ENCODE measurements around the gene CDK12.

DNA sequence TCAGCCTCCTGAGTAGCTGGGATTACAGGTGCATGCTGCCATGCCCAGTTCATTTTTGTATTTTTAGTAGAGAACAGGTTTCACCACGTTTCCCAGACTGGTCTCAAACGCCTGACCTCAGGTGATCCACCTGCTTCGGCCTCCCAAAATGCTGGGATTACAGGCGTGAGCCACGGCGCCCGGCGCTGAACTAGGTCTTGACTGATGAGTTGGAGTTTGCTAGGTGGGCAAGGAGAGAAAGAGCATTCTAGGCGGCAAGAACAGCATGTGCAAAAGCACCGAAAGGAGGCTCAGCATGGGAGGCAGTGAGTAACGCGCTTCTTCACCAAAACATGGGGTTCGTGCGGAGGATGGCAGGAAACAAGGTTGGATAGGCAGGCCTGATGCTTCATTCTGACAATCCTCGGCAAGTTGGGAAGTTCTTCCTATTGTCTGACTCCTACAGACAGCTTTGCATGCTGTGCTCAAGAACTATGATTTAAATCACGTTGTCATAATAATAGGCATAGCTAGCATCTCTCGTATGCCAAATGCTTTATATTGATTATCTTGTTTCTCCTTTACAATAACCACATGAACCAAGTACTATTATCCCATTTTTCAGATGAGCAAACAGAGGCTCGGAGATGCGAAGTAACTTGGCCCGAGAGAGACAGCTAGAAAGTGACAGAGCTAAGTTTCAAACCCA, 119.9 kb downstream of the CDK12 start:
- no peak for TF ChIP-seq YY1 (IDR thresholded peaks at IDR 0.05; ENCODE audit: extremely low read depth, insufficient replicate concordance, low read depth, low read length)
- TF ChIP-seq, protein P1, sequence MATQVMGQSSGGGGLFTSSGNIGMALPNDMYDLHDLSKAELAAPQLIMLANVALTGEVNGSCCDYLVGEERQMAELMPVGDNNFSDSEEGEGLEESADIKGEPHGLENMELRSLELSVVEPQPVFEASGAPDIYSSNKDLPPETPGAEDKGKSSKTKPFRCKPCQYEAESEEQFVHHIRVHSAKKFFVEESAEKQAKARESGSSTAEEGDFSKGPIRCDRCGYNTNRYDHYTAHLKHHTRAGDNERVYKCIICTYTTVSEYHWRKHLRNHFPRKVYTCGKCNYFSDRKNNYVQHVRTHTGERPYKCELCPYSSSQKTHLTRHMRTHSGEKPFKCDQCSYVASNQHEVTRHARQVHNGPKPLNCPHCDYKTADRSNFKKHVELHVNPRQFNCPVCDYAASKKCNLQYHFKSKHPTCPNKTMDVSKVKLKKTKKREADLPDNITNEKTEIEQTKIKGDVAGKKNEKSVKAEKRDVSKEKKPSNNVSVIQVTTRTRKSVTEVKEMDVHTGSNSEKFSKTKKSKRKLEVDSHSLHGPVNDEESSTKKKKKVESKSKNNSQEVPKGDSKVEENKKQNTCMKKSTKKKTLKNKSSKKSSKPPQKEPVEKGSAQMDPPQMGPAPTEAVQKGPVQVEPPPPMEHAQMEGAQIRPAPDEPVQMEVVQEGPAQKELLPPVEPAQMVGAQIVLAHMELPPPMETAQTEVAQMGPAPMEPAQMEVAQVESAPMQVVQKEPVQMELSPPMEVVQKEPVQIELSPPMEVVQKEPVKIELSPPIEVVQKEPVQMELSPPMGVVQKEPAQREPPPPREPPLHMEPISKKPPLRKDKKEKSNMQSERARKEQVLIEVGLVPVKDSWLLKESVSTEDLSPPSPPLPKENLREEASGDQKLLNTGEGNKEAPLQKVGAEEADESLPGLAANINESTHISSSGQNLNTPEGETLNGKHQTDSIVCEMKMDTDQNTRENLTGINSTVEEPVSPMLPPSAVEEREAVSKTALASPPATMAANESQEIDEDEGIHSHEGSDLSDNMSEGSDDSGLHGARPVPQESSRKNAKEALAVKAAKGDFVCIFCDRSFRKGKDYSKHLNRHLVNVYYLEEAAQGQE (IDR thresholded peaks at IDR 0.05; ENCODE audit: low read depth), result no peak
- TF ChIP-seq EZH2 (IDR thresholded peaks at IDR 0.05), result no peak
- TF ChIP-seq RAD21 (IDR thresholded peaks at IDR 0.05; ENCODE audit: low read depth), result no peak
- TF ChIP-seq, protein P2, sequence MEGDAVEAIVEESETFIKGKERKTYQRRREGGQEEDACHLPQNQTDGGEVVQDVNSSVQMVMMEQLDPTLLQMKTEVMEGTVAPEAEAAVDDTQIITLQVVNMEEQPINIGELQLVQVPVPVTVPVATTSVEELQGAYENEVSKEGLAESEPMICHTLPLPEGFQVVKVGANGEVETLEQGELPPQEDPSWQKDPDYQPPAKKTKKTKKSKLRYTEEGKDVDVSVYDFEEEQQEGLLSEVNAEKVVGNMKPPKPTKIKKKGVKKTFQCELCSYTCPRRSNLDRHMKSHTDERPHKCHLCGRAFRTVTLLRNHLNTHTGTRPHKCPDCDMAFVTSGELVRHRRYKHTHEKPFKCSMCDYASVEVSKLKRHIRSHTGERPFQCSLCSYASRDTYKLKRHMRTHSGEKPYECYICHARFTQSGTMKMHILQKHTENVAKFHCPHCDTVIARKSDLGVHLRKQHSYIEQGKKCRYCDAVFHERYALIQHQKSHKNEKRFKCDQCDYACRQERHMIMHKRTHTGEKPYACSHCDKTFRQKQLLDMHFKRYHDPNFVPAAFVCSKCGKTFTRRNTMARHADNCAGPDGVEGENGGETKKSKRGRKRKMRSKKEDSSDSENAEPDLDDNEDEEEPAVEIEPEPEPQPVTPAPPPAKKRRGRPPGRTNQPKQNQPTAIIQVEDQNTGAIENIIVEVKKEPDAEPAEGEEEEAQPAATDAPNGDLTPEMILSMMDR (IDR thresholded peaks at IDR 0.05 in 2 of 3, conservative IDR thresholded peaks at IDR 0.05 in 1 of 3; ENCODE audit: borderline replicate concordance in 1 of 3, insufficient read depth in 1 of 3, low read depth in 2 of 3, low read length in 2 of 3), result no peak
- TF ChIP-seq POLR2AphosphoS5 (IDR thresholded peaks at IDR 0.05; ENCODE audit: low read depth, low read length), result no peak
